ENCODE measurements around the gene TGOLN2. TPM values are rescaled to one million over a fixed set of nuclear protein-coding genes. Genes with fewer than 3 reads are reported as not detected.

The TGOLN2 gene
- total RNA-seq, 1 donor from 2014 or later, result 94.0 TPM

Small RNA genes within 50 kb of the gene (small RNA-seq; reads per million reads assigned to genes)
- gene AC062037.1 (ENCODE audit: low replicate concordance), result not detected
- gene RF00019 (ENCODE audit: low replicate concordance), result not detected
- not detected for gene RN7SL113P (ENCODE audit: low replicate concordance)

Other genes starting within 250 kb of the TGOLN2 start
- gene TCF7L1, start 194.6 kb downstream of the TGOLN2 start, total RNA-seq, result 11.1 TPM
- gene RETSAT, start 26.5 kb upstream of the TGOLN2 start, total RNA-seq, result 20.6 TPM
- 16.5 TPM for gene ELMOD3, start 26.8 kb upstream of the TGOLN2 start, total RNA-seq
- gene CAPG, start 82.4 kb upstream of the TGOLN2 start, total RNA-seq, result 61.2 TPM
- gene SH2D6, start 90.7 kb upstream of the TGOLN2 start, total RNA-seq, result not detected
- gene MAT2A, start 211.2 kb upstream of the TGOLN2 start, total RNA-seq, result 118 TPM
- gene GGCX, start 233.5 kb upstream of the TGOLN2 start, total RNA-seq, result 32.3 TPM
- gene VAMP8, start 249.6 kb upstream of the TGOLN2 start, total RNA-seq, result 8.2 TPM